Measurements from ENCODE around the gene ZNF787. TPM values are rescaled to one million over a fixed set of nuclear protein-coding genes. Genes with fewer than 3 reads are reported as not detected.

Gene ZNF787
- total and polyA plus RNA-seq, 4 donors = 2.9 to 23.6 (median 18.8) TPM

DNA sequence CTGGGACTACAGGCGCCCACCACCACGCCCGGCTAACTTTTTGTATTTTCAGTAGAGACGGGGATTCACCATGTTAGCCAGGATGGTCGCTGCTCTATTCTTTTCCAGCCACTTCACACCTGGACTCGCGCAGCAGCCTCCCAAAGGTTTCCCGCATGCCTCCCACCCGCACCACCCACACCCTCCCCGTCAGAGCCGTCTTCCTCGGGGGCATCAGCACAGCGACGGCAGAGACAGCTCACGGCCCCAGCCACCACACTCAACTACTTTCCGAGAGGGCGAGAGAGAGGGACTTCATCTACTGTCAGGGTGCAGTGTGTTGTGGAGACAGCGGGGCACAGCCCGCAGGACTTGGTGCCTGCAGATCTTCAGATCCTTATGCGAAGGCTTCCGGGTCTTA lies 5.6 kb downstream of the ZNF787 start:
- TF ChIP-seq RXRA (IDR thresholded peaks at IDR 0.05) = no peak
- TF ChIP-seq SP1 (IDR thresholded peaks at IDR 0.05) = no peak
- no peak for TF ChIP-seq TAF1 (conservative IDR thresholded peaks at IDR 0.05)
- no peak for TF ChIP-seq HNF4A (conservative IDR thresholded peaks at IDR 0.05)
- no peak for TF ChIP-seq FOXA1 (IDR thresholded peaks at IDR 0.05)
- no peak for TF ChIP-seq YY1 (IDR thresholded peaks at IDR 0.05)
- TF ChIP-seq FOXA2 (IDR thresholded peaks at IDR 0.05) = no peak
- TF ChIP-seq GABPA (IDR thresholded peaks at IDR 0.05 in 1 of 2, conservative IDR thresholded peaks at IDR 0.05 in 1 of 2) = no peak
- TF ChIP-seq HNF4G (IDR thresholded peaks at IDR 0.05) = no peak
- TF ChIP-seq, protein P1, sequence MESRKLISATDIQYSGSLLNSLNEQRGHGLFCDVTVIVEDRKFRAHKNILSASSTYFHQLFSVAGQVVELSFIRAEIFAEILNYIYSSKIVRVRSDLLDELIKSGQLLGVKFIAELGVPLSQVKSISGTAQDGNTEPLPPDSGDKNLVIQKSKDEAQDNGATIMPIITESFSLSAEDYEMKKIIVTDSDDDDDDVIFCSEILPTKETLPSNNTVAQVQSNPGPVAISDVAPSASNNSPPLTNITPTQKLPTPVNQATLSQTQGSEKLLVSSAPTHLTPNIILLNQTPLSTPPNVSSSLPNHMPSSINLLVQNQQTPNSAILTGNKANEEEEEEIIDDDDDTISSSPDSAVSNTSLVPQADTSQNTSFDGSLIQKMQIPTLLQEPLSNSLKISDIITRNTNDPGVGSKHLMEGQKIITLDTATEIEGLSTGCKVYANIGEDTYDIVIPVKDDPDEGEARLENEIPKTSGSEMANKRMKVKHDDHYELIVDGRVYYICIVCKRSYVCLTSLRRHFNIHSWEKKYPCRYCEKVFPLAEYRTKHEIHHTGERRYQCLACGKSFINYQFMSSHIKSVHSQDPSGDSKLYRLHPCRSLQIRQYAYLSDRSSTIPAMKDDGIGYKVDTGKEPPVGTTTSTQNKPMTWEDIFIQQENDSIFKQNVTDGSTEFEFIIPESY (IDR thresholded peaks at IDR 0.05) = no peak
- TF ChIP-seq, protein P2, sequence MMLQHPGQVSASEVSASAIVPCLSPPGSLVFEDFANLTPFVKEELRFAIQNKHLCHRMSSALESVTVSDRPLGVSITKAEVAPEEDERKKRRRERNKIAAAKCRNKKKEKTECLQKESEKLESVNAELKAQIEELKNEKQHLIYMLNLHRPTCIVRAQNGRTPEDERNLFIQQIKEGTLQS (IDR thresholded peaks at IDR 0.05) = no peak
- TF ChIP-seq, protein P3, sequence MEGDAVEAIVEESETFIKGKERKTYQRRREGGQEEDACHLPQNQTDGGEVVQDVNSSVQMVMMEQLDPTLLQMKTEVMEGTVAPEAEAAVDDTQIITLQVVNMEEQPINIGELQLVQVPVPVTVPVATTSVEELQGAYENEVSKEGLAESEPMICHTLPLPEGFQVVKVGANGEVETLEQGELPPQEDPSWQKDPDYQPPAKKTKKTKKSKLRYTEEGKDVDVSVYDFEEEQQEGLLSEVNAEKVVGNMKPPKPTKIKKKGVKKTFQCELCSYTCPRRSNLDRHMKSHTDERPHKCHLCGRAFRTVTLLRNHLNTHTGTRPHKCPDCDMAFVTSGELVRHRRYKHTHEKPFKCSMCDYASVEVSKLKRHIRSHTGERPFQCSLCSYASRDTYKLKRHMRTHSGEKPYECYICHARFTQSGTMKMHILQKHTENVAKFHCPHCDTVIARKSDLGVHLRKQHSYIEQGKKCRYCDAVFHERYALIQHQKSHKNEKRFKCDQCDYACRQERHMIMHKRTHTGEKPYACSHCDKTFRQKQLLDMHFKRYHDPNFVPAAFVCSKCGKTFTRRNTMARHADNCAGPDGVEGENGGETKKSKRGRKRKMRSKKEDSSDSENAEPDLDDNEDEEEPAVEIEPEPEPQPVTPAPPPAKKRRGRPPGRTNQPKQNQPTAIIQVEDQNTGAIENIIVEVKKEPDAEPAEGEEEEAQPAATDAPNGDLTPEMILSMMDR (IDR thresholded peaks at IDR 0.05; ENCODE audit: low read depth, low read length, missing input control) = no peak
- no peak for TF ChIP-seq JUND (IDR thresholded peaks at IDR 0.05)
- TF ChIP-seq, protein P4, sequence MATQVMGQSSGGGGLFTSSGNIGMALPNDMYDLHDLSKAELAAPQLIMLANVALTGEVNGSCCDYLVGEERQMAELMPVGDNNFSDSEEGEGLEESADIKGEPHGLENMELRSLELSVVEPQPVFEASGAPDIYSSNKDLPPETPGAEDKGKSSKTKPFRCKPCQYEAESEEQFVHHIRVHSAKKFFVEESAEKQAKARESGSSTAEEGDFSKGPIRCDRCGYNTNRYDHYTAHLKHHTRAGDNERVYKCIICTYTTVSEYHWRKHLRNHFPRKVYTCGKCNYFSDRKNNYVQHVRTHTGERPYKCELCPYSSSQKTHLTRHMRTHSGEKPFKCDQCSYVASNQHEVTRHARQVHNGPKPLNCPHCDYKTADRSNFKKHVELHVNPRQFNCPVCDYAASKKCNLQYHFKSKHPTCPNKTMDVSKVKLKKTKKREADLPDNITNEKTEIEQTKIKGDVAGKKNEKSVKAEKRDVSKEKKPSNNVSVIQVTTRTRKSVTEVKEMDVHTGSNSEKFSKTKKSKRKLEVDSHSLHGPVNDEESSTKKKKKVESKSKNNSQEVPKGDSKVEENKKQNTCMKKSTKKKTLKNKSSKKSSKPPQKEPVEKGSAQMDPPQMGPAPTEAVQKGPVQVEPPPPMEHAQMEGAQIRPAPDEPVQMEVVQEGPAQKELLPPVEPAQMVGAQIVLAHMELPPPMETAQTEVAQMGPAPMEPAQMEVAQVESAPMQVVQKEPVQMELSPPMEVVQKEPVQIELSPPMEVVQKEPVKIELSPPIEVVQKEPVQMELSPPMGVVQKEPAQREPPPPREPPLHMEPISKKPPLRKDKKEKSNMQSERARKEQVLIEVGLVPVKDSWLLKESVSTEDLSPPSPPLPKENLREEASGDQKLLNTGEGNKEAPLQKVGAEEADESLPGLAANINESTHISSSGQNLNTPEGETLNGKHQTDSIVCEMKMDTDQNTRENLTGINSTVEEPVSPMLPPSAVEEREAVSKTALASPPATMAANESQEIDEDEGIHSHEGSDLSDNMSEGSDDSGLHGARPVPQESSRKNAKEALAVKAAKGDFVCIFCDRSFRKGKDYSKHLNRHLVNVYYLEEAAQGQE (IDR thresholded peaks at IDR 0.05) = no peak
- TF ChIP-seq EGR1 (IDR thresholded peaks at IDR 0.05; ENCODE audit: low read depth in 2 of 2) = no peak
- no peak for TF ChIP-seq RAD21 (IDR thresholded peaks at IDR 0.05)
- no peak for TF ChIP-seq NR2F2 (IDR thresholded peaks at IDR 0.05)
- TF ChIP-seq, protein P5, sequence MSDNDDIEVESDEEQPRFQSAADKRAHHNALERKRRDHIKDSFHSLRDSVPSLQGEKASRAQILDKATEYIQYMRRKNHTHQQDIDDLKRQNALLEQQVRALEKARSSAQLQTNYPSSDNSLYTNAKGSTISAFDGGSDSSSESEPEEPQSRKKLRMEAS (IDR thresholded peaks at IDR 0.05) = no peak
- DNase-seq (ENCODE audit: low spot score) = no peak
- Histone ChIP-seq H3K36me3 (ENCODE audit: control insufficient read depth in 4 of 4, insufficient read depth in 3 of 4, low read depth in 1 of 4, low read length in 3 of 4) (no peaks in the 10 kb centered on the region), H3K9ac (ENCODE audit: low read depth in 1 of 2, low read length in 2 of 2) (no peak overlapping the region), H3K4me3 (ENCODE audit: low read depth in 1 of 3, low read length in 3 of 3) (no peak overlapping the region), H3K27ac (ENCODE audit: low read depth in 1 of 2, low read length in 2 of 2) (no peak overlapping the region), H3K4me1 (ENCODE audit: control insufficient read depth in 4 of 4, insufficient read depth in 4 of 4, low read length in 3 of 4) (peaks cover 38 to 87% (median 78%) of the 10 kb centered on the region in 4 donors), H3K9me3 (ENCODE audit: control insufficient read depth in 4 of 4, low read length in 3 of 4) (no peaks in the 10 kb centered on the region), H3K27me3 (ENCODE audit: control insufficient read depth in 4 of 4, insufficient read depth in 4 of 4, low read length in 3 of 4) (no peaks in the 10 kb centered on the region)
- WGBS = 95% methylated on average over 21 of the region's 21 CpGs

Data from liver (tissue), 9 donors.